ENCODE measurements around the gene JCAD.

- TF ChIP-seq, protein P1, sequence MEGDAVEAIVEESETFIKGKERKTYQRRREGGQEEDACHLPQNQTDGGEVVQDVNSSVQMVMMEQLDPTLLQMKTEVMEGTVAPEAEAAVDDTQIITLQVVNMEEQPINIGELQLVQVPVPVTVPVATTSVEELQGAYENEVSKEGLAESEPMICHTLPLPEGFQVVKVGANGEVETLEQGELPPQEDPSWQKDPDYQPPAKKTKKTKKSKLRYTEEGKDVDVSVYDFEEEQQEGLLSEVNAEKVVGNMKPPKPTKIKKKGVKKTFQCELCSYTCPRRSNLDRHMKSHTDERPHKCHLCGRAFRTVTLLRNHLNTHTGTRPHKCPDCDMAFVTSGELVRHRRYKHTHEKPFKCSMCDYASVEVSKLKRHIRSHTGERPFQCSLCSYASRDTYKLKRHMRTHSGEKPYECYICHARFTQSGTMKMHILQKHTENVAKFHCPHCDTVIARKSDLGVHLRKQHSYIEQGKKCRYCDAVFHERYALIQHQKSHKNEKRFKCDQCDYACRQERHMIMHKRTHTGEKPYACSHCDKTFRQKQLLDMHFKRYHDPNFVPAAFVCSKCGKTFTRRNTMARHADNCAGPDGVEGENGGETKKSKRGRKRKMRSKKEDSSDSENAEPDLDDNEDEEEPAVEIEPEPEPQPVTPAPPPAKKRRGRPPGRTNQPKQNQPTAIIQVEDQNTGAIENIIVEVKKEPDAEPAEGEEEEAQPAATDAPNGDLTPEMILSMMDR (IDR thresholded peaks at IDR 0.05) = no peak
- TF ChIP-seq POLR2A (IDR thresholded peaks at IDR 0.05) = no peak
These were observed 33.3 kb downstream of the JCAD start for GRCh38 chr10:30026080-30026479.

Measured in uterus (tissue), 2 donors.